GM12865 (cell line): Measurements from ENCODE around the gene WASF3.

Experiments
- DNase-seq: peaks from one replicate; pipeline ENCODE4 v3.0.0; 2010; ENCODE audit warnings: low read depth
- H3K4me3 ChIP-seq: 2 replicates; pipeline ENCODE4 v1.5.1; 2011; ENCODE audit warnings: mild to moderate bottlenecking, low read depth, low read length, control low read depth
- CTCF ChIP-seq: IDR thresholded peaks from 2 replicates; pipeline ENCODE4 v1.5.1; 2011; ENCODE audit warnings: low read length, control low read depth, low read depth, inconsistent platforms; ENCODE audit not compliant: insufficient read depth; ENCODE audit errors: missing control alignments

Gene WASF3

GRCh38 chr13:26563713-26564112 lies 6.2 kb downstream of the WASF3 start:
- no peak for DNase-seq
- TF ChIP-seq CTCF, result no peak
- no peak overlapping the region for H3K4me3 ChIP-seq

GRCh38 chr13:26568132-26568815 lies 10.8 kb downstream of the WASF3 start:
- no peak overlapping the region for H3K4me3 ChIP-seq
- no peak for TF ChIP-seq CTCF
- no peak for DNase-seq

- no peak for DNase-seq
- TF ChIP-seq CTCF, result no peak
- no peak overlapping the region for H3K4me3 ChIP-seq
These were observed 14.0 kb downstream of the WASF3 start for GRCh38 chr13:26571518-26571917.

- no peak for DNase-seq
- no peak overlapping the region for H3K4me3 ChIP-seq
- no peak for TF ChIP-seq CTCF
These were observed 17.8 kb downstream of the WASF3 start for GRCh38 chr13:26575244-26575643.

GRCh38 chr13:26579580-26579979 lies 22.1 kb downstream of the WASF3 start:
- TF ChIP-seq CTCF, result no peak

GRCh38 chr13:26583662-26584061 lies 26.2 kb downstream of the WASF3 start:
- no peak for DNase-seq

More at GRCh38 chr13:26579580-26579979, 22.1 kb downstream of the WASF3 start:
- H3K4me3 ChIP-seq, result no peak overlapping the region
- no peak for DNase-seq

More at GRCh38 chr13:26583662-26584061, 26.2 kb downstream of the WASF3 start:
- no peak for TF ChIP-seq CTCF
- no peak overlapping the region for H3K4me3 ChIP-seq
